HEK293 (cell line): ENCODE measurements around the gene LEF1.

Experiments
- CTCF ChIA-PET: fragments of 350-600 bp; formaldehyde crosslinking; extraction: SDS; loops from one replicate; lab custom pipeline; 2021; ENCODE audit warnings: antibody characterized with exemption; lab: Yijun Ruan, JAX
- POLR2A ChIA-PET: fragments of 300-600 bp; formaldehyde crosslinking; extraction: SDS; loops from one replicate; lab custom pipeline; 2020; ENCODE audit warnings: antibody characterized with exemption, inconsistent platforms; lab: Yijun Ruan, JAX
- H3K27ac ChIP-seq: fragments of 200-500 bp; sonication (Bioruptor generic); 2 replicates; pipeline ENCODE4 v1.5.1; 2014; ENCODE audit warnings: low read depth, low read length, control low read depth, inconsistent platforms; ENCODE audit errors: extremely low read depth
- H3K36me3 ChIP-seq, 2 experiments: fragments of 200-500 bp in 1 of 2; sonication (Bioruptor generic) in 1 of 2; 1 replicate in 1 of 2; 2 replicates in 1 of 2; pipeline ENCODE4 v1.5.1; 2014 to 2017; ENCODE audit warnings: inconsistent platforms in 2 of 2, low read length in 2 of 2; ENCODE audit not compliant: control insufficient read depth in 2 of 2, insufficient read depth in 1 of 2
- H3K4me1 ChIP-seq: fragments of 200-500 bp; sonication (Bioruptor generic); 2 replicates; pipeline ENCODE4 v1.5.1; 2014; ENCODE audit warnings: mild to moderate bottlenecking, low read length, inconsistent platforms; ENCODE audit not compliant: control insufficient read depth, insufficient read depth
- H3K4me3 ChIP-seq: 2 replicates; pipeline ENCODE4 v1.5.1; 2011; ENCODE audit warnings: low read depth, mild to moderate bottlenecking, control low read depth, low read length, moderate library complexity
- H3K9me3 ChIP-seq: fragments of 200-500 bp; sonication (Bioruptor generic); 2 replicates; pipeline ENCODE4 v1.5.1; 2014; ENCODE audit warnings: low read depth, low read length, inconsistent platforms; ENCODE audit not compliant: control insufficient read depth, insufficient read depth
- GLIS2 ChIP-seq: fragments of 450-650 bp; formaldehyde crosslinking; IDR thresholded peaks from 2 replicates; pipeline ENCODE4 v1.5.1; 2016; ENCODE audit warnings: missing biosample characterization, missing genetic modification characterization
- PRDM1 ChIP-seq: fragments of 450-650 bp; formaldehyde crosslinking; IDR thresholded peaks from 2 replicates; pipeline ENCODE4; 2016; ENCODE audit warnings: missing biosample characterization, missing genetic modification characterization
- SCRT2 ChIP-seq: fragments of 450-650 bp; formaldehyde crosslinking; IDR thresholded peaks from 2 replicates; pipeline ENCODE4 v1.5.1; 2016; ENCODE audit warnings: missing biosample characterization, missing genetic modification characterization
- SP2 ChIP-seq: fragments of 450-650 bp; formaldehyde crosslinking; IDR thresholded peaks from 2 replicates; pipeline ENCODE4 v1.5.1; 2016; ENCODE audit warnings: missing biosample characterization, missing genetic modification characterization
- SP7 ChIP-seq: fragments of 450-650 bp; formaldehyde crosslinking; IDR thresholded peaks from 2 replicates; pipeline ENCODE4 v1.5.1; 2016; ENCODE audit warnings: missing biosample characterization, missing genetic modification characterization
- ZFP3 ChIP-seq: fragments of 450-650 bp; formaldehyde crosslinking; IDR thresholded peaks from 2 replicates; pipeline ENCODE4 v1.5.1; 2016; ENCODE audit warnings: low read depth, missing biosample characterization, missing genetic modification characterization
- ZNF2 ChIP-seq: fragments of 450-650 bp; formaldehyde crosslinking; IDR thresholded peaks from 2 replicates; pipeline ENCODE4 v1.5.1; 2016; ENCODE audit warnings: missing biosample characterization, missing genetic modification characterization
- TF ChIP-seq, protein P1 (sequence below): fragments of 450-650 bp; formaldehyde crosslinking; IDR thresholded peaks from 2 replicates; pipeline ENCODE4 v1.5.1; 2016; ENCODE audit warnings: missing biosample characterization, missing genetic modification characterization
- TF ChIP-seq, protein P2 (sequence below): fragments of 450-650 bp; formaldehyde crosslinking; IDR thresholded peaks from 2 replicates; pipeline ENCODE4 v1.5.1; 2016; ENCODE audit warnings: missing biosample characterization, missing genetic modification characterization
- TF ChIP-seq, protein P3 (sequence below): fragments of 450-650 bp; formaldehyde crosslinking; conservative IDR thresholded peaks from 2 replicates; pipeline ENCODE4 v1.5.1; 2016; ENCODE audit warnings: low read depth, missing biosample characterization, missing genetic modification characterization
- TF ChIP-seq, protein P4 (sequence below): fragments of 450-650 bp; formaldehyde crosslinking; IDR thresholded peaks from 2 replicates; pipeline ENCODE4 v1.5.1; 2017; ENCODE audit warnings: missing biosample characterization, missing genetic modification characterization
- TF ChIP-seq, protein P5 (sequence below): fragments of 450-650 bp; formaldehyde crosslinking; IDR thresholded peaks from 2 replicates; pipeline ENCODE4 v1.5.1; 2016; ENCODE audit warnings: missing biosample characterization, missing genetic modification characterization

Gene LEF1

DNA sequence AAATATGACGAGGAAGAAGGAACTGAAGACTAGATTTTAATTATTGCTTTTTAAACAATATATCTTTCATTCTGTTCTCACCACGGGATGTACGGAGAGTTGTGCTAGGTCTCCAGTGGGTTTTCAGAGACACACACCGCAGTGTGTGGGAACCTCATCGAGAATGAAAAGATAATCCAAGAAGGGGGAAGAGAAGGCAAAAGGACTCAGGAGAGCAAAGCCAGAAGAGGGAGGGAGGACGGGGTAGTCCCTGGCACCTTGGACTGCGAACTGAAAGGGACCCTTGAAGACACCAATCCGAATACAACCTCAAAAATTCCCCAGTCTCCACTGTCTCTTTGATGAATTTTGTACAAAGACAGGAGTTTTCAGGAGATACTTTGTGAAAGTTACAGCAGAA lies 932 bp upstream of the LEF1 start:
- H3K4me3 ChIP-seq: no peak overlapping the region
- peaks cover 3% of the 10 kb centered on the region for H3K4me1 ChIP-seq
- no peaks in the 10 kb centered on the region for H3K9me3 ChIP-seq

DNA sequence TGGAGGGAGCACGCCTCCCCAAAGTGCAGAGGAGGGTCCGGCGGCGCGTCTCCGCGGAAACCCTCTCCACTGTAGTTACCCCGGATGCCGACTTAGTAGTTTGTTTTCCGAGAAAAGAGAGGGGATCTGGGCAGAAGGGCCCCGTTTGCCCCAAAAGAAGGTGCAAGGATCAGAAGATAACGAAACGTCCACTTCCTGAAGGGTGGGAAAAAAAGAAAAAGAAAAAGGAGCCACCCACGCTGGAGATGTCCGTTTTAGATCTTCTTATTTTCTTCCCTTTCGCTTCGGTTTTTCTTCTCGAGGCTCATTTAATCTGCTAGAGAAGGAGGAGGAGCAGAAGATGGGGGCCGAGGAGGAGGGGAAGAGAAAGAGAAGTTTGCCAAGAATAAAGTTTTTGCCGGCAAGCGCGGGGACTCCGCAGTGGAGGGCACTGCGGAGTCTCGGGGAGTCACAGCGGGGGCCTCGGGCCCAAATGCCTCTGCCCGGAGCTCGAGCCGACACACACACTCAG lies 517 bp downstream of the LEF1 start:
- Histone ChIP-seq H3K4me3 (peak overlapping the region; percentile 72), H3K36me3 (peaks cover 0 to 4% of the 10 kb centered on the region in 2 experiments; a peak in 2 of 3 replicates), H3K4me1 (peaks cover 3% of the 10 kb centered on the region), H3K27ac (peak overlapping the region; percentile 74; the same call in 1 of the 2 replicates), H3K9me3 (no peaks in the 10 kb centered on the region)
- CTCF ChIA-PET: no interaction called here
- TF ChIP-seq SP2 (tag by site-specific recombination) (0 out of 2 replicates have a peak, but pooled peaks have one; percentile 15), SP7 (no peak), ZFP3 (no peak), PRDM1 (tag by site-specific recombination) (0 out of 2 replicates have a peak, but pooled peaks have one; percentile 16), ZNF2 (tag by site-specific recombination) (no peak)
- TF ChIP-seq, protein P1, sequence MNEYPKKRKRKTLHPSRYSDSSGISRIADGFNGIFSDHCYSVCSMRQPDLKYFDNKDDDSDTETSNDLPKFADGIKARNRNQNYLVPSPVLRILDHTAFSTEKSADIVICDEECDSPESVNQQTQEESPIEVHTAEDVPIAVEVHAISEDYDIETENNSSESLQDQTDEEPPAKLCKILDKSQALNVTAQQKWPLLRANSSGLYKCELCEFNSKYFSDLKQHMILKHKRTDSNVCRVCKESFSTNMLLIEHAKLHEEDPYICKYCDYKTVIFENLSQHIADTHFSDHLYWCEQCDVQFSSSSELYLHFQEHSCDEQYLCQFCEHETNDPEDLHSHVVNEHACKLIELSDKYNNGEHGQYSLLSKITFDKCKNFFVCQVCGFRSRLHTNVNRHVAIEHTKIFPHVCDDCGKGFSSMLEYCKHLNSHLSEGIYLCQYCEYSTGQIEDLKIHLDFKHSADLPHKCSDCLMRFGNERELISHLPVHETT (tag by site-specific recombination): no peak
- TF ChIP-seq, protein P2, sequence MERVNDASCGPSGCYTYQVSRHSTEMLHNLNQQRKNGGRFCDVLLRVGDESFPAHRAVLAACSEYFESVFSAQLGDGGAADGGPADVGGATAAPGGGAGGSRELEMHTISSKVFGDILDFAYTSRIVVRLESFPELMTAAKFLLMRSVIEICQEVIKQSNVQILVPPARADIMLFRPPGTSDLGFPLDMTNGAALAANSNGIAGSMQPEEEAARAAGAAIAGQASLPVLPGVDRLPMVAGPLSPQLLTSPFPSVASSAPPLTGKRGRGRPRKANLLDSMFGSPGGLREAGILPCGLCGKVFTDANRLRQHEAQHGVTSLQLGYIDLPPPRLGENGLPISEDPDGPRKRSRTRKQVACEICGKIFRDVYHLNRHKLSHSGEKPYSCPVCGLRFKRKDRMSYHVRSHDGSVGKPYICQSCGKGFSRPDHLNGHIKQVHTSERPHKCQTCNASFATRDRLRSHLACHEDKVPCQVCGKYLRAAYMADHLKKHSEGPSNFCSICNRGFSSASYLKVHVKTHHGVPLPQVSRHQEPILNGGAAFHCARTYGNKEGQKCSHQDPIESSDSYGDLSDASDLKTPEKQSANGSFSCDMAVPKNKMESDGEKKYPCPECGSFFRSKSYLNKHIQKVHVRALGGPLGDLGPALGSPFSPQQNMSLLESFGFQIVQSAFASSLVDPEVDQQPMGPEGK (tag by site-specific recombination): 0 out of 2 replicates have a peak, but pooled peaks have one; percentile 0
- TF ChIP-seq, protein P3, sequence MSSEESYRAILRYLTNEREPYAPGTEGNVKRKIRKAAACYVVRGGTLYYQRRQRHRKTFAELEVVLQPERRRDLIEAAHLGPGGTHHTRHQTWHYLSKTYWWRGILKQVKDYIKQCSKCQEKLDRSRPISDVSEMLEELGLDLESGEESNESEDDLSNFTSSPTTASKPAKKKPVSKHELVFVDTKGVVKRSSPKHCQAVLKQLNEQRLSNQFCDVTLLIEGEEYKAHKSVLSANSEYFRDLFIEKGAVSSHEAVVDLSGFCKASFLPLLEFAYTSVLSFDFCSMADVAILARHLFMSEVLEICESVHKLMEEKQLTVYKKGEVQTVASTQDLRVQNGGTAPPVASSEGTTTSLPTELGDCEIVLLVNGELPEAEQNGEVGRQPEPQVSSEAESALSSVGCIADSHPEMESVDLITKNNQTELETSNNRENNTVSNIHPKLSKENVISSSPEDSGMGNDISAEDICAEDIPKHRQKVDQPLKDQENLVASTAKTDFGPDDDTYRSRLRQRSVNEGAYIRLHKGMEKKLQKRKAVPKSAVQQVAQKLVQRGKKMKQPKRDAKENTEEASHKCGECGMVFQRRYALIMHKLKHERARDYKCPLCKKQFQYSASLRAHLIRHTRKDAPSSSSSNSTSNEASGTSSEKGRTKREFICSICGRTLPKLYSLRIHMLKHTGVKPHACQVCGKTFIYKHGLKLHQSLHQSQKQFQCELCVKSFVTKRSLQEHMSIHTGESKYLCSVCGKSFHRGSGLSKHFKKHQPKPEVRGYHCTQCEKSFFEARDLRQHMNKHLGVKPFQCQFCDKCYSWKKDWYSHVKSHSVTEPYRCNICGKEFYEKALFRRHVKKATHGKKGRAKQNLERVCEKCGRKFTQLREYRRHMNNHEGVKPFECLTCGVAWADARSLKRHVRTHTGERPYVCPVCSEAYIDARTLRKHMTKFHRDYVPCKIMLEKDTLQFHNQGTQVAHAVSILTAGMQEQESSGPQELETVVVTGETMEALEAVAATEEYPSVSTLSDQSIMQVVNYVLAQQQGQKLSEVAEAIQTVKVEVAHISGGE (tag by site-specific recombination): peak; percentile 97
- TF ChIP-seq, protein P4, sequence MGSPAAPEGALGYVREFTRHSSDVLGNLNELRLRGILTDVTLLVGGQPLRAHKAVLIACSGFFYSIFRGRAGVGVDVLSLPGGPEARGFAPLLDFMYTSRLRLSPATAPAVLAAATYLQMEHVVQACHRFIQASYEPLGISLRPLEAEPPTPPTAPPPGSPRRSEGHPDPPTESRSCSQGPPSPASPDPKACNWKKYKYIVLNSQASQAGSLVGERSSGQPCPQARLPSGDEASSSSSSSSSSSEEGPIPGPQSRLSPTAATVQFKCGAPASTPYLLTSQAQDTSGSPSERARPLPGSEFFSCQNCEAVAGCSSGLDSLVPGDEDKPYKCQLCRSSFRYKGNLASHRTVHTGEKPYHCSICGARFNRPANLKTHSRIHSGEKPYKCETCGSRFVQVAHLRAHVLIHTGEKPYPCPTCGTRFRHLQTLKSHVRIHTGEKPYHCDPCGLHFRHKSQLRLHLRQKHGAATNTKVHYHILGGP (tag by site-specific recombination): no peak
- POLR2A ChIA-PET: interaction anchor here (1.0 to 1.3 kb wide), 4 partner anchors 80 to 168 kb away, joined by 3 to 4 read pairs (median 4); no protein-coding TSS in a partner anchor

More for the DNA sequence above, 932 bp upstream of the LEF1 start:
- no peaks in the 10 kb centered on the region for H3K36me3 ChIP-seq
- POLR2A ChIA-PET: no interaction called here
- CTCF ChIA-PET: no interaction called here
- TF ChIP-seq, protein P5, sequence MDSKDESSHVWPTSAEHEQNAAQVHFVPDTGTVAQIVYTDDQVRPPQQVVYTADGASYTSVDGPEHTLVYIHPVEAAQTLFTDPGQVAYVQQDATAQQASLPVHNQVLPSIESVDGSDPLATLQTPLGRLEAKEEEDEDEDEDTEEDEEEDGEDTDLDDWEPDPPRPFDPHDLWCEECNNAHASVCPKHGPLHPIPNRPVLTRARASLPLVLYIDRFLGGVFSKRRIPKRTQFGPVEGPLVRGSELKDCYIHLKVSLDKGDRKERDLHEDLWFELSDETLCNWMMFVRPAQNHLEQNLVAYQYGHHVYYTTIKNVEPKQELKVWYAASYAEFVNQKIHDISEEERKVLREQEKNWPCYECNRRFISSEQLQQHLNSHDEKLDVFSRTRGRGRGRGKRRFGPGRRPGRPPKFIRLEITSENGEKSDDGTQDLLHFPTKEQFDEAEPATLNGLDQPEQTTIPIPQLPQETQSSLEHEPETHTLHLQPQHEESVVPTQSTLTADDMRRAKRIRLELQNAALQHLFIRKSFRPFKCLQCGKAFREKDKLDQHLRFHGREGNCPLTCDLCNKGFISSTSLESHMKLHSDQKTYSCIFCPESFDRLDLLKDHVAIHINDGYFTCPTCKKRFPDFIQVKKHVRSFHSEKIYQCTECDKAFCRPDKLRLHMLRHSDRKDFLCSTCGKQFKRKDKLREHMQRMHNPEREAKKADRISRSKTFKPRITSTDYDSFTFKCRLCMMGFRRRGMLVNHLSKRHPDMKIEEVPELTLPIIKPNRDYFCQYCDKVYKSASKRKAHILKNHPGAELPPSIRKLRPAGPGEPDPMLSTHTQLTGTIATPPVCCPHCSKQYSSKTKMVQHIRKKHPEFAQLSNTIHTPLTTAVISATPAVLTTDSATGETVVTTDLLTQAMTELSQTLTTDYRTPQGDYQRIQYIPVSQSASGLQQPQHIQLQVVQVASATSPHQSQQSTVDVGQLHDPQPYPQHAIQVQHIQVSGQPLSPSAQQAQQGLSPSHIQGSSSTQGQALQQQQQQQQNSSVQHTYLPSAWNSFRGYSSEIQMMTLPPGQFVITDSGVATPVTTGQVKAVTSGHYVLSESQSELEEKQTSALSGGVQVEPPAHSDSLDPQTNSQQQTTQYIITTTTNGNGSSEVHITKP (tag by site-specific recombination): peak; percentile 32; the same call in 1 of the 2 replicates
- TF ChIP-seq SCRT2 (tag by site-specific recombination) (no peak), GLIS2 (tag by site-specific recombination) (no peak)
- no peak overlapping the region for H3K27ac ChIP-seq
